Neuron (in vitro differentiated cells): ENCODE data around the gene PTPN11.
"Not testable (repeated sequence)": the region's sequence is repeated elsewhere in the genome, so short reads cannot be mapped to it uniquely, and the experiment has no call there.

Experiments
- H2AFZ ChIP-seq: one replicate; pipeline ENCODE4 v1.6.1; 2013; ENCODE audit warnings: low read depth, mild to moderate bottlenecking, inconsistent platforms, low read length, moderate library complexity
- H3K27me3 ChIP-seq: one replicate; pipeline ENCODE4 v1.6.1; 2013; ENCODE audit warnings: low read length; ENCODE audit not compliant: insufficient read depth
- H3K36me3 ChIP-seq: one replicate; pipeline ENCODE4 v1.6.1; 2013; ENCODE audit warnings: low read length; ENCODE audit not compliant: insufficient read depth
- H3K4me1 ChIP-seq: one replicate; pipeline ENCODE4 v1.6.1; 2013; ENCODE audit warnings: low read length; ENCODE audit not compliant: insufficient read depth
- H3K4me3 ChIP-seq: 2 replicates; pipeline ENCODE4 v1.5.1; 2013; ENCODE audit warnings: mild to moderate bottlenecking, low read length, moderate library complexity
- H3K9me3 ChIP-seq: one replicate; pipeline ENCODE4 v1.6.1; 2013; ENCODE audit warnings: low read length

Gene PTPN11

DNA sequence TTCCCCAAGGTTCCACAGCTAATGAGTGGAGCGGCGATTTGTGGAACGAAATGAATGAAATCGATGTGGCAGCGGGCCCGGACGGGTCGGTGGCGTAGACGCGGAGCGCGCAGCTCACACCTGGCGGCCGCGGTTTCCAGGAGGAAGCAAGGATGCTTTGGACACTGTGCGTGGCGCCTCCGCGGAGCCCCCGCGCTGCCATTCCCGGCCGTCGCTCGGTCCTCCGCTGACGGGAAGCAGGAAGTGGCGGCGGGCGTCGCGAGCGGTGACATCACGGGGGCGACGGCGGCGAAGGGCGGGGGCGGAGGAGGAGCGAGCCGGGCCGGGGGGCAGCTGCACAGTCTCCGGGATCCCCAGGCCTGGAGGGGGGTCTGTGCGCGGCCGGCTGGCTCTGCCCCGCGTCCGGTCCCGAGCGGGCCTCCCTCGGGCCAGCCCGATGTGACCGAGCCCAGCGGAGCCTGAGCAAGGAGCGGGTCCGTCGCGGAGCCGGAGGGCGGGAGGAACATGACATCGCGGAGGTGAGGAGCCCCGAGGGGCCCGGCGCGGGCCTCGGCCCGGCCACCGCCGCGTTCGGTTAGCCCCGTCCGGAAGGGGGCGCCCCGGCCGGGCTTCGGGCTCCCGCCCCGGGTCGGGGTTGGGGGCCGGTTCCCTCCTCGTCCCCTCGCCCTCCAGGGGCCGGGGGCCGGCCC is at the start of gene PTPN11:
PTPN11 (plus strand) TSS at position 340 of the 689 bp plus-strand sequence; CDS start at position 505, 165 bp downstream.
- no peaks in the 10 kb centered on the region for H3K27me3 ChIP-seq
- H2AFZ ChIP-seq, result peak within 1 kb of the TSS; percentile 77
- H3K4me3 ChIP-seq, result peak within 1 kb of the TSS; percentile 98
- H3K36me3 ChIP-seq, result no peaks in the 10 kb centered on the region
- peaks cover 18% of the 10 kb centered on the region for H3K4me1 ChIP-seq
- H3K9me3 ChIP-seq, result no peaks in the 10 kb centered on the region

DNA sequence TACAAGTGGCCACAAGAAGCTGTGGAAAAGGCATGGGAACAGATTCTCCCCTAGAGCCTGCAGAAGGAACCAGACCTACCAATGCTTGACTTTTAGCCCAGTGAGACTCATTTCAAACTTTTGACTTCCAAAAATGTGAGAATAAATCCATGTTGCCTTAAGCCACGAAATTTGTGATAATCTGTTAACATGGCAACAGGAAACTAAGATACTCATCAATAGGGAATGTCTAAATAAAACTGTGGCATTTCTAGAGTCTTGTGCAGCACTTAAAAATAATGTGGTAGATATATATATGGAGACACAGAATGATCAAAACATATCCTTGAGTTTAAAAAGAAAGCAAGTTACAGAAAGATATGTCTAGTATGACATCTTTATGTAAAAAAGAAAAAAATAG is 48.5 kb upstream of the PTPN11 start:
- Histone ChIP-seq H3K9me3 (peaks cover 3% of the 10 kb centered on the region), H3K27me3 (no peaks in the 10 kb centered on the region), H3K4me3 (no peak overlapping the region), H3K36me3 (peaks cover 4% of the 10 kb centered on the region), H2AFZ (no peak overlapping the region), H3K4me1 (no peaks in the 10 kb centered on the region)

DNA sequence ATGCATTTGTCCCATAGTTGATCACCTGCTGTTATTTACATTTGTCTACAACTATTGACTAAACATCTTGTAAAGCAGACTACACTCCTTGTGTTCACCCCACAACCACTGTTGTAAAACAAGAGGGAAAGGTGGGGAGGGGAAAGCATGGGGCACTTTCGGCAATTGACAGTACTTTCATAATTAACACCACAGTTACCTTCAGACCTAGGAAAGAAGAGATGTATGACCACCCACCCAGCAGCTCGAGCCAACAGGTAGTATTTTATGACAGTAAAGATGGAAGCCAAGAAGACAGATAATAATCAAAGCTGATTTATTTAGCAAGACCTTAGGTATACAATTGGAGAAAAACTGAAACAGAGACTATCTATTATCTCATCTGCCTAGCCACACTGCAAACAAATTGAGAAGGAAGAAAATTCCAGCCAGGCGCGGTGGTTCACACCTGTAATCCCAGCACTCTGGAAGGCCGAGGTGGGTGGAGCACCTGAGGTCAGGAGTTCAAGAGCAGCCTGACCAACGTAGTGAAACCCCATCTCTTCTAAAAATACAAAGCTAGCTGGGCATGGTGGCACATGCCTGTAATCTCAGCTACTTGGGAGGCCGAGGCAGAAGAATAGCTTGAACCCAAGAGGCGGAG is 47.8 kb upstream of the PTPN11 start:
- H3K4me3 ChIP-seq, result no peak overlapping the region
- H3K27me3 ChIP-seq, result no peaks in the 10 kb centered on the region
- peaks cover 4% of the 10 kb centered on the region for H3K9me3 ChIP-seq
- H3K4me1 ChIP-seq, result no peaks in the 10 kb centered on the region
- H2AFZ ChIP-seq, result no peak overlapping the region
- peaks cover 6% of the 10 kb centered on the region for H3K36me3 ChIP-seq

DNA sequence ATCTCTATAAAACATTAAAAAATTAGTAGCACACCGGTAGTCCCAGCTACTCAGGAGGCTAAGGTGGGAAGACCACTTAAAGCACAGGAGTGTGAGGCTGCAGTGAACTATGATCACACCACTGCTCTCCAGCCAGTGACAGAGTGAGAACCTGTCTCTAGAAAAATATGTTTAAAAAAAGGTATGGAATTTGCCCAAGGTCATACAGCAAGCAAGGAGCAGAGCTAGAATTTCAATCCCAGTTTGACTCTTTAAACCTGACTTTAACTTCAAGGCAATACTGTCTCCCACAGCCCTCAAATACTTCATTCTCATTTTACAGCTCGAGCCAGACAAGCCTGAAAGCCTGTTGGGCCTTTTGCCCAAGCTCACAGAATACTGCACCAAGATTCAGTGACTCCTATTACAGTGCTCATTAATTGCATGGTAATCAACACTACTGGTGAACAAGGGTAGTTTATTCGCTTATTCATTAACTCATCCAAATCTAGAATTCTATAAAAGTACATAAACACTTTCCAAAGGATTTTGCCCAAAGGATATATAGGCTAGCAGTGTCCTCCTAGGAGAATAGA is 44.5 kb upstream of the PTPN11 start:
- Histone ChIP-seq H2AFZ (no peak overlapping the region), H3K9me3 (peaks cover 4% of the 10 kb centered on the region), H3K27me3 (no peaks in the 10 kb centered on the region), H3K36me3 (peaks cover 6% of the 10 kb centered on the region), H3K4me3 (no peak overlapping the region), H3K4me1 (no peaks in the 10 kb centered on the region)

DNA sequence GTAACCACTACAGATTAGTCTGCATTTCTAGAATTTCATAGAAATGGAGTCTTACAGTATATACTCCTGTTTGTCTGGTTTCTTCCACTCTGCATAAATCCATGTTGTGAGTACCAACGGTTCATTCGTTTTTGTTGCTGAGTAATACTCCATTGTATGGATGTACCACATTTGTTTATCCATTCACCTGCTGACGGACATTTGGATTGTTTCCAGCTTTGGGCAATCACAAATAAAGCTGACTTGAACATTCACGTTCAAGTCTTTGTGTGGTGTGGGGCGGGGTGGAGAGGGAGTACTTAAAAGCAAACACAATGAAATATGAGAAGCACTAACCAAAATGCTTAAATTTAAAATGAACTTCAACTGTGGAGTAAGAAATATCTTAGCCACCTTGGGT is 43.6 kb upstream of the PTPN11 start:
- peaks cover under 1% of the 10 kb centered on the region for H3K4me1 ChIP-seq
- H3K4me3 ChIP-seq, result no peak overlapping the region
- H3K27me3 ChIP-seq, result no peaks in the 10 kb centered on the region
- peaks cover 6% of the 10 kb centered on the region for H3K36me3 ChIP-seq
- peaks cover 4% of the 10 kb centered on the region for H3K9me3 ChIP-seq
- H2AFZ ChIP-seq, result no peak overlapping the region

DNA sequence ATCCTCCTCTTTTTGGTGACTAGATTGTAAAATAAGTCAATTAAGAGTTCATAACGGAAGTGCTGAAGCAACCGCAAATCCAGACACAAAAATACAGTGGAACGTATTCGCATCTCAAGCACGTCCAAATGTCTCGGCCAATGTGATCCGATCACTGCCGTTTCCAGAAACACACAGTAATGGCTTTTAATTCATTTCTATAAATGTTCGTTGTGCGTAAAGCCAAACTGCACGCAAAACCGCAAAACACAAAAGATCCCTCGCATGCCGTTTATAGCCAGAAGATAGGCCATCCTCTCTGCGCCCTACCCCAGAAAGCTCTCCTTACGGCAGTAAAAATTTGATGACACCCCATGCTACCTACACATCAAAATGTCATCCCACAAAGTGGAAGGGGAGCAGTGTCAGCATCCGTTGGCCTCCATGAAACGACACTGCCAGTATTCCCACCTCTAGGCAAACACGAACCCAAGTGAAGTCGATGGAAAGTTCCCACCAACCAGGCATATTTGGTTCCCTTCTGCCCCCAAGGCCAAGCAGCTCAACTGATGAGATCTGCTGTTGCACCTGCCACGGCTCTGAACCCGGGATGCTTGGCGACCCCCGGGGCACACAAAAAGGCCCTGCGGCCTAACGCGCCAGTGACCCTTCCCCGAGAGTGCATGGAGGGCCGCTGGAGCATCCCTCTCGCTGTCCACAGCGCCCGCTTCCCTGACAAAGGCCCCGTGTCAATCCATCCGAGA is 37.9 kb upstream of the PTPN11 start:
- Histone ChIP-seq H3K4me1 (peaks cover 8% of the 10 kb centered on the region), H3K4me3 (peak overlapping the region; percentile 65), H3K27me3 (no peaks in the 10 kb centered on the region), H2AFZ (peak overlapping the region; percentile 21), H3K36me3 (no peaks in the 10 kb centered on the region), H3K9me3 (no peaks in the 10 kb centered on the region)

DNA sequence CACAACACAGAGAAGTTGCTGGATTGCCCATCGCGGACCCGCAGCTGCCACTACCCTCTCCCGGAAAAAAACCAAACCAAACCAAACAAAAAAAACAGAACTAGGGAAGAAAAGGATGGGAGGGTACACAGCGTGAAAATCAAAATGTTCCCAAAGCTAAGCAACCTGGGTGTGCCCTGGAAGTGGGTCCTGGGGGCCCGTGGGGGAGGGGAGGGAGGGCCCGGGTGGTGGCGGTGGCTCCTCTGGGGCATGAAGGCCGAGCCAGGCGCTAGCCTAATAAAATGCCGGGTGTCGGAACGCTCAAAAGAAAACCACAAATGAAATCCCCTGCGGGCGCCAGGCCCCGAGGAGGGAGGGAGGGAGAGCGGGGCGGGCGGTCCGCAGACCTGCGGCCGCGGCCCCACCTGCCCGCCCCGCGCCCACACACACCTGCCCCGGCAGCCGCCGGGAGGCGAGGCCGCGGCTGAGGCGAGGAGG is 37.3 kb upstream of the PTPN11 start:
- no peaks in the 10 kb centered on the region for H3K9me3 ChIP-seq
- no peaks in the 10 kb centered on the region for H3K27me3 ChIP-seq
- H3K36me3 ChIP-seq, result no peaks in the 10 kb centered on the region
- H3K4me3 ChIP-seq, result peak overlapping the region; percentile 65
- H3K4me1 ChIP-seq, result peaks cover 8% of the 10 kb centered on the region
- peak overlapping the region; percentile 21 for H2AFZ ChIP-seq

DNA sequence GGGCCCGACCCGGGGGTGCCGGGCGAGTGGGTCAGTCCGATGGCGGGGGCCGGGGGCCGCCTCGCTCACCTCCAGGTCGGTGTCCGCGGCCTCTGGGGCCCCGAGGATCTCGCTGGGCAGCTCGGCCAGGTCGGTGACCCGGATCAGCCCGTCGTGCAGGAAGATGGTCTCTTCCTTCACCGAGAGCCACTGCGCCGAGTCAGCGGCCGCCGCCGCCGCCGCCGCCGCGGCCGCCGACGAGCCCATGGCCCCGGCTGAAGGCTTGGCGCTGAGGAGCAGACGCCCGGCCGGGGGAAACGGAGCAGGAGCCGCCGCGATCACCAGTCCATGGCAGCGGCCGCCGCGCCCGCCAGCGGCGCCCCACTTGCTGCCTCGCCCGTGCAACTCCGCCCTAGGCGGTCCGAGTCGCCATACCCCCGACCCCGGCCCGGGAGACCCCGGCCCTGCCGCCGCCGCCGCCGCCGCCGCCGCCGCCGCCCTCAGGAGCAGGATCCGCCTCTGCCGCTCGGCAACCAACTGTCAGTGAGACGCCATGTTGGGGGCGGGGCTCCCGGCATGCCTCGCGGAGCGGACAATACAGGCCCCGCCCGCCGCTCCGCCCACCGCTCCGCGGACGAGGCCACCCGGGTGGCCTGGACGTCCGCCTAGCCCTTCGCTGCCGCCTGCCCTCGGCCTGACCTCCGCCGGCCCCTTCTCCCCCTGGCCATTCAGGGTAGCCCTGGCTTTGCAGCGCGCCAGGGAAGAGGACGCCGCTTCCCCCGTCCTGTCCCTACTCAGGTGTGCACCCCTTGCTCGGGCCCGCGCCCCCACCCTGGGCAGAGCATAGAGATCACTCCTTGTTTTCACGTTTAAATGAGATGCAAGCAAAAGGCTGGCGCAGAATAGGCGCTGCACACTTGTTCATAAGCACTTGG is 36.6 kb upstream of the PTPN11 start, which contains the start of gene HECTD4:
HECTD4 (minus strand) TSS at position 549 of the 914 bp plus-strand sequence; CDS start at position 246, 303 bp downstream.
- peaks cover 14% of the 10 kb centered on the region for H3K4me1 ChIP-seq
- H3K9me3 ChIP-seq, result no peaks in the 10 kb centered on the region
- peak within 1 kb of the TSS; percentile 65 for H3K4me3 ChIP-seq
- H3K27me3 ChIP-seq, result no peaks in the 10 kb centered on the region
- H3K36me3 ChIP-seq, result no peaks in the 10 kb centered on the region
- peak within 1 kb of the TSS; percentile 21 for H2AFZ ChIP-seq

DNA sequence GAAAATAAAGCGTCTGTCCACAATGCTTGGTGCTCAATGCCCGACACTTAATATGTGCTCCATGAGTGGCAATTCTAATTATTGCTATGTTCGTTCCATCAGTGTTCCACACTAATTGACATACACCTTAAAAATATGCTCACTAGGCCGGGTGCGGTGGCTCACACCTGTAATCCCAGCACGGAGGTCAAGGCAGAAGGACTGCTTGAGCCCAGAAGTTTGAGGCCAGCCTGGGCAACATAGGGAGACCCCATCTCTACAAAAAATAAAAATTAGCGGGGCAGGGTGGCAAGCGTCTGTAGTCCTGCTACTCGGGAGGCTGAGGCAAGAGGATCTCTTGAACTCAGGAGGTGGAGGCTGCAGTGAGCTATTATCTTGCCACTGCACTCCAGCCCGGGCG is 35.9 kb upstream of the PTPN11 start:
- no peaks in the 10 kb centered on the region for H3K27me3 ChIP-seq
- peaks cover 15% of the 10 kb centered on the region for H3K4me1 ChIP-seq
- peak overlapping the region; percentile 18 for H2AFZ ChIP-seq
- peak overlapping the region; percentile 65 for H3K4me3 ChIP-seq
- no peaks in the 10 kb centered on the region for H3K36me3 ChIP-seq
- H3K9me3 ChIP-seq, result no peaks in the 10 kb centered on the region

DNA sequence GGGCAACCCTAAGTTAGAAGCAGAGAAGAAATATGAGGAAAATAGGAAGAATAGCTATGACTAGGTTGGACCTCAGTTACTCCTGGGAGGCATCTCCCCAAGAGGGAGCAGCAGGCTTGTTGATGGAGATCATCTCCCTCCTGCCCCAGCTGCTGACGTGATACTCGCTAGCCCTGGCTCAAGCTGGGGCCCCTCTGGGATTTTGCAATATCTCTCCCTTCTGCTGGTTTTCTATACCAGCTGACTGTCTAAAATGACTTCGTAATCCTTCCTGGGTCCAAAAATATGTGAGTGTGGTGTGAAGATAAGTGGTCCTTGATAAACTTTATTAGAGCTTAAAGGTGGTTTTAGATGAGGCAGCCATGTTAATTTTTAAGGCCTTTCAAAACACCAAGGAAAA is 32.0 kb upstream of the PTPN11 start:
- peaks cover 7% of the 10 kb centered on the region for H3K4me1 ChIP-seq
- no peaks in the 10 kb centered on the region for H3K27me3 ChIP-seq
- H3K9me3 ChIP-seq, result no peaks in the 10 kb centered on the region
- no peaks in the 10 kb centered on the region for H3K36me3 ChIP-seq
- no peak overlapping the region for H3K4me3 ChIP-seq
- peak overlapping the region; percentile 81 for H2AFZ ChIP-seq

DNA sequence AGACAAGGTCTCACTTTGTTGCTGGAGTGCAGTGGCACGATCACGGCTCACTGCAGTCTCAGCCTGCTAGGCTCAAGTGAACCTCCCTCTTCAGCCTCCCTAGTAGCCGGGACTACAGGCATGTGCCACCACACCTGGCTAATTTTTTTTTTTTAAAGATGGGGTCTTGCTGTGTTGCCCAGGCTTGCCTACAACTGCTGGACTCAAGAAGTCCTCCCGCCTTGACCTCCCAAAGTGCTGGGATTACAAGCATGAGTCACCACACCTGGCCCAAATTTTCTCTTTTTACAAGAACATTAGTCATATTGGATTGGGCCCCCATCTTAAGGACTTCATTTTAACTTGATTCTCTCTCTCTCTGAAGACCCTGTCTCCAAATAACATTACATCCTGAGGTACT is 29.5 kb upstream of the PTPN11 start:
- Histone ChIP-seq H3K27me3 (no peaks in the 10 kb centered on the region), H3K36me3 (no peaks in the 10 kb centered on the region), H3K4me1 (peaks cover 7% of the 10 kb centered on the region), H2AFZ (no peak overlapping the region), H3K4me3 (no peak overlapping the region), H3K9me3 (no peaks in the 10 kb centered on the region)

DNA sequence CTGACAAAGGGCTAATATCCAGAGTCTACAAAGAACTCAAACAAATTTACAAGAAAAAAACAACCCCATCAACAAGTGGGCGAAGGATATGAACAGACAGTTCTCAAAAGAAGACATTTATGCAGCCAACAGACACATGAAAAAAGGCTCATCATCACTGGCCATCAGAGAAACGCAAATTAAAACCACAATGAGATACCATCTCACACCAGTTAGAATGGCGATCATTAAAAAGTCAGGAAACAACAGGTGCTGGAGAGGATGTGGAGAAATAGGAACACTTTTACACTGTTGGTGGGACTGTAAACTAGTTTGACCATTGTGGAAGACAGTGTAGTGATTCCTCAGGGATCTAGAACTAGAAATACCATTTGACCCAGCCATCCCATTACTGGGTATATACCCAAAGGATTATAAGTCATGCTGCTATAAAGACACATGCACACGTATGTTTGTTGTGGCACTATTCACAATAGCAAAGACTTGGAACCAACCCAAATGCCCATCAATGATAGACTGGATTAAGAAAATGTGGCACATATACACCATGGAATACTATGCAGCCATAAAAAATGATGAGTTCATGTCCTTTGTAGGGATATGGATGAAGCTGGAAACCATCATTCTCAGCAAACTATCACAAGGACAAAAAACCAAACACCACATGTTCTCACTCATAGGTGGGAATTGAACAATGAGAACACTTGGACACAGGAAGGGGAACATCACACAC is 28.7 kb upstream of the PTPN11 start:
- not testable (repeated sequence) for H3K4me3 ChIP-seq, H3K36me3 ChIP-seq, H3K9me3 ChIP-seq, H3K4me1 ChIP-seq, H2AFZ ChIP-seq, H3K27me3 ChIP-seq
